Fibroblast of villous mesenchyme (primary cell): ENCODE results near the gene RSAD1. TPM values are rescaled to one million over a fixed set of nuclear protein-coding genes. Genes with fewer than 3 reads are reported as not detected.

Experiments used
- DNase-seq: peaks from one replicate; pipeline ENCODE4 v3.0.0-alpha.2; 2010; ENCODE audit warnings: low read depth
- H3K4me3 ChIP-seq: 2 replicates; pipeline ENCODE4 v1.5.1; 2011; ENCODE audit warnings: low read depth, mild to moderate bottlenecking, low read length
- total RNA-seq: library from RNA; depleted of rRNA; stranded (reverse); fragments of >200 nt; gene quantifications from 2 replicates; pipeline ENCODE4 v1.2.3, GENCODE V29; 2012
- TF ChIP-seq, protein P1 (sequence below): IDR thresholded peaks from 2 replicates; pipeline ENCODE4 v1.5.1; 2012; ENCODE audit warnings: low read depth, mild to moderate bottlenecking, low read length; ENCODE audit not compliant: insufficient read depth

RSAD1 gene
- 16.8 and 25.4 TPM in 2 replicates for total RNA-seq

DNA sequence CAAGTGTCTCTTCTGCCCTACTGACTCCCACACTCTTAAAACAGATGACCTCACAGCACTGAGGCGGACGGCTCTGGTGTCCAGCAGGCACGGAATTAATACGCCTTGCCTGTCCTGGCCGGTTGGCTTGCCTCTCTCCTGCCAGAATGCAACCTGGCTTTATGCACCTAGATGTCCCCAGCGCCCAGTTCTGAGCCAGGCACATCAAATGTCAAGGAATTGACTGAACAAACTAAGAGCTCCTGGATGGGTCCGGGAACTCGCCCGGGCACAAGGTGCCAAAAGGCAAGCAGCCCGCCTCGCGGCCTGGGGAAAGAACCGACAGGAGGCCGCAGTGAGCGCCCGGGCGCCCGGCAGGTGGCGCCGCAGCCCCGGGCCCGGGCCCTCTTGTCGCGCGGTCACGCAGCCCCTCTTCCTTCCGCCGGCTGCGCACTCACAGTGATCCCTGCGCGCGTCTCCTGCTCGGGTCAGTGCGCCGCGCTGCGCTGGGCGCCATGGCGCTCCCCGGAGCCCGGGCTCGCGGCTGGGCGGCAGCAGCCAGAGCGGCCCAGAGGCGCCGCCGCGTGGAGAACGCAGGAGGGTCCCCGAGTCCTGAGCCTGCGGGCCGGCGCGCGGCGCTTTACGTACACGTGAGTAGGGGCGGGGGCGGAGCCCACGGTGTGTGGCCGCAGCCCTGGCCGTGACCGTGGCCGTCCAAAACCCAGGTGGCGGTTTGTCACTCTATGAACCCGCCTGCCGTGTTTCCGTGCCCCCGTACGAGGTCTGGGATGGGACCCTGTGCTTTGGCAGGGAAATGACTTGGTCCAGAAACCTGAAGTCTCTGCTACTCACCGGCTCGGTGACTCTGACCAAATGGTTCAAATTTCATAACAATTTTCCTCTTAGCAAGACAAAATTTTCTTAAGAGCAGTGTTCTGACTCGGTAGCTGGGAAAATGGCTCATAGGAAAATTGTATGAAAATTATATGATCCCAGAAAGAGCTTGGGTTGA is at the start of gene RSAD1:
TSS of gene RSAD1 (plus strand) at position 470 of the 991 bp plus-strand sequence. CDS start at position 495, 25 bp downstream.
- peak; percentile 89 for DNase-seq
- TF ChIP-seq, protein P1, sequence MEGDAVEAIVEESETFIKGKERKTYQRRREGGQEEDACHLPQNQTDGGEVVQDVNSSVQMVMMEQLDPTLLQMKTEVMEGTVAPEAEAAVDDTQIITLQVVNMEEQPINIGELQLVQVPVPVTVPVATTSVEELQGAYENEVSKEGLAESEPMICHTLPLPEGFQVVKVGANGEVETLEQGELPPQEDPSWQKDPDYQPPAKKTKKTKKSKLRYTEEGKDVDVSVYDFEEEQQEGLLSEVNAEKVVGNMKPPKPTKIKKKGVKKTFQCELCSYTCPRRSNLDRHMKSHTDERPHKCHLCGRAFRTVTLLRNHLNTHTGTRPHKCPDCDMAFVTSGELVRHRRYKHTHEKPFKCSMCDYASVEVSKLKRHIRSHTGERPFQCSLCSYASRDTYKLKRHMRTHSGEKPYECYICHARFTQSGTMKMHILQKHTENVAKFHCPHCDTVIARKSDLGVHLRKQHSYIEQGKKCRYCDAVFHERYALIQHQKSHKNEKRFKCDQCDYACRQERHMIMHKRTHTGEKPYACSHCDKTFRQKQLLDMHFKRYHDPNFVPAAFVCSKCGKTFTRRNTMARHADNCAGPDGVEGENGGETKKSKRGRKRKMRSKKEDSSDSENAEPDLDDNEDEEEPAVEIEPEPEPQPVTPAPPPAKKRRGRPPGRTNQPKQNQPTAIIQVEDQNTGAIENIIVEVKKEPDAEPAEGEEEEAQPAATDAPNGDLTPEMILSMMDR = peak; percentile 69
- peak within 1 kb of the TSS; percentile 90 for H3K4me3 ChIP-seq

DNA sequence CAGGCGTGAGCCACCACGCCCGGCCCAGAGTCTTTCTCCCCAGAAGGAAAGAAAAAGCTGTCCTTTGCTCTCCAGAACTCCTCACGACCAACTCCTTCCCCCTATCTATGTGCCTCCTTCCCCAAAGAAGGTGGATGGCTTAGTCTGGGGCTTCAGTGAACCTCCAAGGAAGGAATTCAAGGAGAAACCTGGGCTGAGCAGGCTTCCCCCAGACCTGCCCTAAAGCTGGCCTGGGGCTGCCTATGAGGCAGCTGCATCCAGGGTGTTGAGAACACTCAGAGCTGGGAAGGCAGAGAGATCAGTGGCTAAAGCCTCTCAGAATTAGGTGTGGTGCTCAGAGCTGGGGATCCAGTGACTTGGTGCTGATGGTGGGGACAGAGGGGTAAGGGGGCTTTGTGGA is 48.9 kb upstream of the RSAD1 start:
- no peak for DNase-seq
- no peak overlapping the region for H3K4me3 ChIP-seq
- TF ChIP-seq, protein P1 = no peak

DNA sequence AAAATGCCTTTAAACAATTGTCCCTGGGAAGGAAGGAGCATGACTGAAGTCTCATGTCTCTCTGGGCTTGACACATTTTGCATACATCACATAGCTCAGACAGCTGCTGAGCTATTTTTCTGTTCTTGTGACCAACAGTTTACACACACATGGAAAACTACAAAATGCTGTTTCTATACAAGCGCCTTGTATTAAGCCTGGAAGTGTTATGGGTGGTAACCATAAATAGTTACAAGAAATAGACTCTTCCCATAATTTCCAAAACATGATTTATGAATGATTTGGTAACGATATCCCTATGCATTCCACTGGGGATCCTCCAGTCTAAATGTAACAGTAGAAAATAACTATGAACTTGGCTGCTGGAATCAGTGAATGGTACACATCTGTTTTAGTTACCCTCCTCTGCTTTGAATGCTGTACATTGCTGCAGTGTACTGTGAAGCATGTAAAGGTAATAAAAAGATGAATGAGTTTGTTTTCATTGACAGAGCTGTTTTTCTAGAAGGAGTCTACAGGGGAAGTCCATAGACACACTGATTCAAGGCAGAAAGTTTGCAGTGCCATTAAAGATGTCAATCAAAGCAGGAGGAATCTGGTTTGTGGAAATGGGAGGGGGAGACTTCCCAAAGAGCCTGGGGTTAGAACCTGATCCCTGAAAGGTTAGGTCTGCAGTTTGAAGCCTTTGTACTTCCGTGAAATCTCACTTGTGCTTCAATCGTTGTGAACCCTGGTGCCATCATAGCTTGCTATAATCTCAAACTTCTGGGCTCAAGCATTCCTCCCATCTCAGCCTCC is 47.6 kb upstream of the RSAD1 start:
- H3K4me3 ChIP-seq = no peak overlapping the region
- DNase-seq = peak; percentile 60
- TF ChIP-seq, protein P1 = no peak

DNA sequence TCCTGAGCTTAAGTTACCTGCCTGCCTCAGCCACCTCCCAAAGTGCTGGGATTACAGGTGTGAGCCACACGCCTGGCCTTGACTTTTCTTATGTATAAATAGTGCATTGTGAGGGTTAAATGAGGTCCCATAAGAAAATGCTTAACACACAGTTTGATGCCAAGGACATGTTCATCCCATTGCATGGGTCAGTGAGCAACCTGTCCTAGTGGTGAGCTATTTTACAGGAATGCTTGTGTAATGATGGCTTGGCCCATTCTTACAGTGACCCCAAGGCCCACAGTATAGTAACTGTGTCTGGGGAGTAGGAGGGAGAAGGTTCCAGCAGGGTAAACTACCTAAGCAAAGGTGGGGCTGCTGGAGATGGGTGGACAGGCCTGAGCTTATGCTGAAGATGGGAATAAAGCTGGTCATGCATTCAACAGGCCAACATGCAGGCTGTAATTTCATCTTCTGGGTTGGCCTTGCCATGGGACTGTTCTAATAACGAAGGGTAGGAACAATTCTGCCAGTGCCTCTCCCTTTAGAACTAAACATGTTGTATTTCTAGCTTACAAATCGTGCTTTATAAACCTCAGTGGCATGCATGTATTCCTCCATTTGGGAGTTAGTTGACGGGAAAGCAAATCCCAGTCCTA is 46.4 kb upstream of the RSAD1 start:
- no peak overlapping the region for H3K4me3 ChIP-seq
- no peak for DNase-seq
- TF ChIP-seq, protein P1 = no peak

DNA sequence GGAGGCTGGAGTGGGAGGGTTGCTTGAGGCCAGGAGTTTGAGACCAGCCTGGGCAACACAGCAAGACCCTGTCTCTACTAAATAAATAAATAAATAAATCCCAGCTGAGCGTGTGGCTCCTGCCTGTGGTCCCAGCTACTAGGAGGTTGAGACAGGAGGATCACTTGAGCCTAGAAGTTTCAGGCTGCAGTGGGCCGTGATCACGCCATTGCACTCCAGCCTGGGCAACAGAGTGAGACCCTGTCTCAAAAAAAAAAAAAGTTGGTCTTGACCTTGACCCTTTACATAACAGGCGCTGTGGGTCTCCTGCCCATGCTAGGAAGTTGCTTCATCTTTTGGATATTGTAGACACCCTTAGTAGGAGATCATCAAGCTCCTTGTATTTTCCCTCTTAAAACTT is 41.3 kb upstream of the RSAD1 start:
- TF ChIP-seq, protein P1 = no peak
- H3K4me3 ChIP-seq = no peak overlapping the region
- no peak for DNase-seq

DNA sequence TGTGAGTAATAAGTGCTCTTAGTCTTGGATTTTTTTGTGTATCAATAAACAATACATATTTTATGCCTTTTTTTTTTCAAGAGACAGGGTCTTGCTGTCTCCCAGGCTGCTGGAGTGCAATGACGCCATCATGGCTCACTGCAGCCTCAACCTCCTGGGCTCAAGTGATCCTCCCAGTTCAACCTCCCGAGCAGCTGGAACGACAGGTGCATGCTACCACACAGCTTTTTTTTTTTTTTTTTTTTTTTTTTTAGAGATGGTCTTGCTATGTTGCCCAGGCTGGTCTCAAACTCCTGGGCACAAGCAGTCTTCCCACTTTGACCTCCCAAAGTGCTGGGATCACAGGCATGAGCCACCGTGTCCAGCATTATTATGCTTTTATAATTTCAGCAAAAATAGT is 39.7 kb upstream of the RSAD1 start:
- TF ChIP-seq, protein P1 = no peak
- H3K4me3 ChIP-seq = no peak overlapping the region
- DNase-seq = no peak
